Karpas-422 (cell line): Measurements from ENCODE around the gene ZFYVE28. TPM values are rescaled to one million over a fixed set of nuclear protein-coding genes. Genes with fewer than 3 reads are reported as not detected.

Experiments
- DNase-seq: peaks from one replicate; pipeline ENCODE4 v3.0.0-alpha.2; 2015
- H2AFZ ChIP-seq: fragments of 200-600 bp; sonication (generic); 2 replicates; pipeline ENCODE4 v1.6.1; 2014; ENCODE audit warnings: antibody characterized with exemption, low read length, mixed read lengths
- H3K27ac ChIP-seq: fragments of 200-600 bp; sonication (generic); 2 replicates; pipeline ENCODE4 v1.5.1; 2014; ENCODE audit warnings: mild to moderate bottlenecking, low read length, moderate library complexity
- H3K27me3 ChIP-seq: fragments of 200-600 bp; sonication (generic); 2 replicates; pipeline ENCODE4 v1.6.1; 2014; ENCODE audit warnings: low read length, mixed read lengths
- H3K36me3 ChIP-seq: fragments of 200-600 bp; sonication (generic); 2 replicates; pipeline ENCODE4 v1.6.1; 2014; ENCODE audit warnings: low read length, mixed read lengths; ENCODE audit not compliant: insufficient read depth
- H3K4me1 ChIP-seq: fragments of 200-600 bp; sonication (generic); 2 replicates; pipeline ENCODE4 v1.6.1; 2014; ENCODE audit warnings: mild to moderate bottlenecking, low read length, mixed read lengths
- H3K4me2 ChIP-seq: fragments of 200-600 bp; sonication (generic); 2 replicates; pipeline ENCODE4 v1.6.1; 2014; ENCODE audit warnings: low read length, low read depth, mild to moderate bottlenecking; ENCODE audit not compliant: poor library complexity, severe bottlenecking
- H3K4me3 ChIP-seq: fragments of 200-600 bp; sonication (generic); 2 replicates; pipeline ENCODE4 v1.5.1; 2014; ENCODE audit warnings: mild to moderate bottlenecking, antibody characterized with exemption, low read length, mixed read lengths
- H3K79me2 ChIP-seq: fragments of 200-600 bp; sonication (generic); 2 replicates; pipeline ENCODE4 v1.6.1; 2014; ENCODE audit warnings: mild to moderate bottlenecking, low read length, mixed read lengths
- H3K9ac ChIP-seq: fragments of 200-600 bp; sonication (generic); 2 replicates; pipeline ENCODE4 v1.6.0; 2014; ENCODE audit warnings: low read length
- H3K9me2 ChIP-seq: fragments of 200-600 bp; sonication (generic), shearing (Covaris generic); replicated peaks from 2 replicates; pipeline ENCODE4 v1.6.0; 2014; ENCODE audit warnings: mild to moderate bottlenecking, low read length, moderate library complexity; ENCODE audit not compliant: insufficient read depth
- H3K9me3 ChIP-seq: fragments of 300-700, 200-600 bp; sonication (generic); 2 replicates; pipeline ENCODE4 v1.6.1; 2014; ENCODE audit warnings: low read length, mixed read lengths
- H4K20me1 ChIP-seq: fragments of 200-600 bp; sonication (generic); 2 replicates; pipeline ENCODE4 v1.6.1; 2014; ENCODE audit warnings: mild to moderate bottlenecking, antibody characterized with exemption, low read length, low read depth; ENCODE audit not compliant: insufficient read depth
- total RNA-seq: library from RNA; depleted of rRNA; stranded (reverse); fragments of >200 nt; shearing (Covaris generic); gene quantifications from 2 replicates; pipeline ENCODE4 v1.2.3, GENCODE V29; 2014; ENCODE audit warnings: low replicate concordance

ZFYVE28 gene
- total RNA-seq, 1 experiment from 2014 or later = 2.0 TPM

DNA sequence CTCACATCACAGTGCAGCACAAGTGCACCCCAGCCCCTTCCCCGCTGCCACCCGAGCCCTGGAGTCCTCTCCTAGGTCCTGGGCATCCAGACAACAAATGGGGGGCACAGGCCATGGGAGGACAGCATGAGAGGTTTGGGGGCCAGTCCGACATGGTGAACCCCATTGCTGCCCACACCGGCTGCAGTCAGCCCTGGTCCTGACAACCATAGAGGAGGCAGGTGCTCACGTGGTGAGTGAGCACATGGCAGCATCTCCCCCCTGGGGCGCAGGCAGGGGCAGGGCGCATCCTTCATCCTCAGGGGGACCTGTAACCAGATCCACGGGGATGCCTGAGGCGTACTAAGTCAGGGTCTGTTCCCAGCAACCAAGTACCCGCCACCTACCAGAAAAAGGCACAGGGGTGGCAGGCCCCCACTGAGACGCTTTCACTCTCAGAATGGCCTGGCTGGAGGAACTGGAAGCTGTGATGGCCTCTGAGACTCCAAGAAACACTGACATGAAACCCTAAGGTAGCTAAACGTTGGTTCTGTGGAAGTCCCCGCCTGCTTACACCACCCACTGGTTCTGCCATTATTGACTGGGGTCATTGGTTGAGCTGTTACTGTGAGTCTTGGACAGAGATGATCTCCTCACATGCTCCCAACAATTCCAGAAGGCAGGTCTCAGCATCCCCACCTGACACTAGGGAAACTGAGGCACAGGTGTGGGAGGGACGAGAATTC, 6.5 kb downstream of the ZFYVE28 start:
- Histone ChIP-seq H3K79me2 (no peaks in the 10 kb centered on the region), H2AFZ (peak overlapping the region; percentile 10; the same call in 1 of the 2 replicates), H3K9me2 (no peaks in the 10 kb centered on the region), H3K27ac (no peak overlapping the region), H3K9ac (peak overlapping the region; percentile 32; the same call in 1 of the 2 replicates), H3K4me3 (peak overlapping the region; percentile 24; the same call in 1 of the 2 replicates), H3K4me2 (peak overlapping the region; percentile 45), H3K36me3 (no peaks in the 10 kb centered on the region), H3K27me3 (no peaks in the 10 kb centered on the region), H3K4me1 (peaks cover 24% of the 10 kb centered on the region), H3K9me3 (no peaks in the 10 kb centered on the region), H4K20me1 (no peaks in the 10 kb centered on the region)
- no peak for DNase-seq

DNA sequence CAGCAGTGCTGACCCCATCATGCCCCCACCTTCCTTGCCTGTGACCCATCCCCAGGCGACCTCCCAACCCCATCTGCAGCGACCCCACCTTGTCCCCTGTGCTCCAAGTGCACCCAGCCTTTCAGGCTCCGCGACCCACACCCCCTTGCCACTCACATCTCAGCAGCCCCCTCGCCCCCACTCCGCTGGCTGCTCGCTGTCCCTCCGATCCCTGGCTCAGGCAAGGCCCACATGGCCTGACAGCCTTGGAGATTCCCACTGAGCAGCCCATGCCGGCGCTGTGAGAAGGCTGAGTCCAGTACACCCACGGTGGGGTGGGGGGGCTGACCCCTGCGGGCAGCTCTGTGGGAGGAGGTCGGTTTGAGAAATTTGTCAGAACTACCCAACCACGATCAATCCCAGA, 9.1 kb downstream of the ZFYVE28 start:
- Histone ChIP-seq H3K9me2 (no peaks in the 10 kb centered on the region), H3K36me3 (no peaks in the 10 kb centered on the region), H3K27me3 (no peaks in the 10 kb centered on the region), H4K20me1 (no peaks in the 10 kb centered on the region), H3K9ac (no peak overlapping the region), H3K9me3 (no peaks in the 10 kb centered on the region), H3K4me3 (no peak overlapping the region), H3K79me2 (no peaks in the 10 kb centered on the region), H3K4me2 (no peak overlapping the region), H3K4me1 (peaks cover 24% of the 10 kb centered on the region), H2AFZ (no peak overlapping the region), H3K27ac (no peak overlapping the region)
- no peak for DNase-seq

DNA sequence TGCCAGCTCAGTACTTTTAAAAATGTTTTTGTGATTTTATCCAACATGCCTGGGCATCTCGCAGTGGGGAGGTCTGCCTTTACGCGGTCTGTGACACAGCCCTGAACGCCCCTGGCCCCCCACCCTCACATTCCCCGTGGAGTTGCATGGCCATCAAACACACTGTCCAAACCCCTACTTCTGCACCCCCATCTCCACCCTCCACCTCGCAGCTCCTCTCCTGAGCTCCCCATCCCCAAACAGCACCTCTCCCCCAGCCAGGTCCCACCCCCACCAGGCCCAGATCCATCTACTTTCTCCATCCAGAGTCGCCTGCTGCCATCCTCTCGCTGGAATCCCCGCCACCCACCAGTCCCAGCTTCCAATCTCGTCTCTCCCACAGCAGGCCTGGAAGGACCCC, 9.5 kb downstream of the ZFYVE28 start:
- Histone ChIP-seq H3K27ac (no peak overlapping the region), H3K9ac (no peak overlapping the region), H3K27me3 (no peaks in the 10 kb centered on the region), H4K20me1 (no peaks in the 10 kb centered on the region), H3K9me3 (no peaks in the 10 kb centered on the region), H3K79me2 (no peaks in the 10 kb centered on the region), H3K9me2 (no peaks in the 10 kb centered on the region), H3K4me1 (peaks cover 24% of the 10 kb centered on the region), H2AFZ (no peak overlapping the region), H3K36me3 (no peaks in the 10 kb centered on the region), H3K4me3 (no peak overlapping the region), H3K4me2 (no peak overlapping the region)
- no peak for DNase-seq

DNA sequence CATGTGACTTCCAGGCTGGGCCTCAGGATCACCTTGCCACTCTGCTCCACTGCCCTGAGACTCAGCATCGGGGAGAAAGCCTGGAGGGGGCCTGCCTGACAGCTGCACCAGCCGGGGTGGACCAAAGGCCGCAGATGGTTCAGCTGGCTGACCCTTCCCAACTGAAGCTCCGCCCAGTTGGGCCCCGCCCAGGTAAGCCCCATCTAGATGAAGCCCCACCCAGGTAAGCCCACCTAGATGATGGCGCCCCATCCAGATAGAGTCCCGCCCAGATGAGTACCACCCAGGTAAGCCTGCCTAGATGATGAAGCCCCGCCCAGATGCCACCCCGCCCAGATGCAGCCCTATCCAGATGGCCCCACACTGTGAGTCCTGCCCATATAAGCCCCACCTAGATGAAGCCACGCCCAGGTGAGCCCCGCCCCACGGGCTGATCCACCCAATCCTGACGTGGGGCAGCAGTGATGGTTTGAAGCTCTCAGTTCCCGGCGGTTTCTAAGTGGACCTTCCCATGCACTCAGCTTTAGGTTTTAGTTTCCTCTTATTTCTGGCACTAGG, 10.0 kb downstream of the ZFYVE28 start:
- Histone ChIP-seq H3K9me2 (no peaks in the 10 kb centered on the region), H3K9ac (no peak overlapping the region), H3K4me1 (peaks cover 22% of the 10 kb centered on the region), H3K36me3 (no peaks in the 10 kb centered on the region), H3K27ac (no peak overlapping the region), H3K4me3 (no peak overlapping the region), H3K9me3 (no peaks in the 10 kb centered on the region), H3K79me2 (no peaks in the 10 kb centered on the region), H3K4me2 (no peak overlapping the region), H3K27me3 (no peaks in the 10 kb centered on the region), H4K20me1 (no peaks in the 10 kb centered on the region), H2AFZ (no peak overlapping the region)
- peak; percentile 84 for DNase-seq

DNA sequence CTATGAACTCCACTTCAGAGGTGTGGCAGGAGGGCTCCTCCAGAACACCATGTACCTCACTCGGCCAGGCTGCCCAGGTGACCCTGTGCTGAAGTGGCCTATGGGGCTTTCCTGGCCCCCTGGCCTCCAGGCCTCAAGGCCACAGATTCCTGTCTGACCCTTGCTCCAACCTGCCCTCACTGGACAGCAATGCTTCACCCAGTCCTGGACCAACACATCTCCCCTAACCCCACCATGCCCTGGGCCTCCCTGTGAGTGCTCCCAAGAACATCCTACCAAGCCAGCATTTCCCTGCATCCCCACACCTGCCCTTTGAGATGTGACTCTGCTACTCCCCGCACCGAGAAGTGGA, 10.5 kb downstream of the ZFYVE28 start:
- Histone ChIP-seq H3K27me3 (no peaks in the 10 kb centered on the region), H3K27ac (no peak overlapping the region), H4K20me1 (no peaks in the 10 kb centered on the region), H2AFZ (no peak overlapping the region), H3K79me2 (no peaks in the 10 kb centered on the region), H3K9me3 (no peaks in the 10 kb centered on the region), H3K9ac (no peak overlapping the region), H3K9me2 (no peaks in the 10 kb centered on the region), H3K36me3 (no peaks in the 10 kb centered on the region), H3K4me2 (no peak overlapping the region), H3K4me3 (no peak overlapping the region), H3K4me1 (peaks cover 17% of the 10 kb centered on the region)
- no peak for DNase-seq

DNA sequence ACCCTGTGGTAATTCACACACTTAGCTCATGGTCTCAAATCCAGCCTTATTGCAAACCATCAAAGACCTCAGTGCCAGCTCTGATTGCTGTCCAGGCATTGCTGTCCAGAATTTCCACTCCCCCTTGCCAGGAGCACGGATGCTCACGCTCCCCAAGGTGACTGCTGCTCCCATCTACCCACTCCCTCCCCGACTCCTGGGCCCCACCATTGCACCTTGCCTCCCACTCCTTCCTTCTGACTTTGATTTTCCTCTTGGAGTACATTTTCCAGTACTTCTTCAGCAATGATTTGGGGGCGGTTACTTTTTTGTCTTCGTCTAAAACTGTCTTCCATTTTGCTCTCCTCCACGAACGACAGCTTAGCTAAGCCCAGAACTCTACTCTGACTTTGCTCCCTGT, 11.5 kb downstream of the ZFYVE28 start:
- Histone ChIP-seq H3K27ac (no peak overlapping the region), H3K9ac (no peak overlapping the region), H3K4me1 (peaks cover 6% of the 10 kb centered on the region)

DNA sequence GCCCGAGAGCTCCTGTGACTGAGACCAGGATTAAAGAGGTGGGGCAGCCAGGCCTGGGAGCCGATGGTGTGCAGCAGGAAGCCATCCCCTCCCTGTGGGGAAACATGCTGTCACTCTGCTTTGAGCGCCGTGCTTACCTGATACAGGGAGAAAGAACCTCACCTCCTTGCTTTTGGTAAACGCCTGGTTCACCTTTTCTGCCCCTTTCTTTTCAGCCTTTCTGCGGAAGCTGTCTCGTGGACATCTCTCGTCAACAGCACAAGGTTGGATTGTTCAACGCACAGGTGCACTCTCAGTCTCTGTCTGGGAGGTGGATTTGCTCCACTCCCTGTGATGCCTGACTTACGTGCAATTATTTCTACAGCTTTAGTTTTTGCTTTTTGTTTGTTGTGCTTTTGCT, 12.0 kb downstream of the ZFYVE28 start:
- Histone ChIP-seq H3K27me3 (no peaks in the 10 kb centered on the region), H3K9me3 (no peaks in the 10 kb centered on the region), H3K27ac (no peak overlapping the region), H3K4me3 (no peak overlapping the region), H2AFZ (no peak overlapping the region), H3K4me2 (no peak overlapping the region), H3K4me1 (peaks cover 1% of the 10 kb centered on the region), H3K9ac (no peak overlapping the region), H4K20me1 (no peaks in the 10 kb centered on the region), H3K79me2 (no peaks in the 10 kb centered on the region), H3K36me3 (no peaks in the 10 kb centered on the region), H3K9me2 (no peaks in the 10 kb centered on the region)
- DNase-seq = no peak

More for the DNA sequence above, 11.5 kb downstream of the ZFYVE28 start:
- no peaks in the 10 kb centered on the region for H3K36me3 ChIP-seq
- H3K4me3 ChIP-seq = no peak overlapping the region
- DNase-seq = no peak
- no peaks in the 10 kb centered on the region for H4K20me1 ChIP-seq
- no peaks in the 10 kb centered on the region for H3K79me2 ChIP-seq
- H2AFZ ChIP-seq = no peak overlapping the region
- H3K9me2 ChIP-seq = no peaks in the 10 kb centered on the region
- no peaks in the 10 kb centered on the region for H3K27me3 ChIP-seq
- H3K4me2 ChIP-seq = no peak overlapping the region
- H3K9me3 ChIP-seq = no peaks in the 10 kb centered on the region

DNA sequence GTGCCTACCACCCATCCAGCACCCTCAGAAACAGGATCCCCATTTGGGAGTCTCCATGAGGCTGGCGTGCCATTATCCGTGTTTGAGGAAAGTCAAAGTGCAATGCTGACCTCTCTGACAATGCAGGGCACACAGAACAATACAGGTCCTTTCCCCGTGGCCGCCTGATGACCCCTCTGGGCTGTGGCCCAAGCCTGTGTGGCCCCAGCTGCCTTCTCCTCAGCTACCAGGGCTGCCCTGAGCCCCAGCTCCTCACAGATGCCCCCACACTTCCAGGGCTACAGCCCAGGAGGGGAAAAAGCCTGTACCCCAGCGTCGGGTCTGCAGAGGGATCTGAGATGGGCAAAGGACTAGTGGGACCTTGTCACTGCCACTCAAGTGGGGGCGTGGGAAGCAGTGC, 15.5 kb downstream of the ZFYVE28 start:
- H3K4me2 ChIP-seq = no peak overlapping the region
- DNase-seq = no peak
- H3K9me3 ChIP-seq = no peaks in the 10 kb centered on the region
- no peak overlapping the region for H3K9ac ChIP-seq
- H3K79me2 ChIP-seq = no peaks in the 10 kb centered on the region
- H4K20me1 ChIP-seq = no peaks in the 10 kb centered on the region
- no peaks in the 10 kb centered on the region for H3K9me2 ChIP-seq
- H3K4me1 ChIP-seq = no peaks in the 10 kb centered on the region
- no peak overlapping the region for H2AFZ ChIP-seq
- H3K27me3 ChIP-seq = no peaks in the 10 kb centered on the region
- H3K27ac ChIP-seq = no peak overlapping the region
- no peaks in the 10 kb centered on the region for H3K36me3 ChIP-seq
- no peak overlapping the region for H3K4me3 ChIP-seq
